Endothelial cell of umbilical vein (primary cell): ENCODE measurements around the gene IL10RA. TPM values are rescaled to one million over a fixed set of nuclear protein-coding genes. Genes with fewer than 3 reads are reported as not detected.

Experiments used
- BruUV-seq: library from RNA; stranded (reverse); fragments of 400-500 nt; replicated peaks from 2 replicates; lab custom pipeline; 2021; lab: Mats Ljungman, UMichigan
- CTCF ChIA-PET: fragments of 300-600, 350-600 bp; sonication (Branson Sonifier 250); formaldehyde crosslinking; loops from one replicate; lab custom pipeline; 2021; ENCODE audit warnings: antibody characterized with exemption, inconsistent platforms; lab: Charles Lee
- POLR2A ChIA-PET: fragments of 300-600, 350-600 bp; sonication (Branson Sonifier 250); formaldehyde crosslinking; loops from one replicate; lab custom pipeline; 2021; ENCODE audit warnings: antibody characterized with exemption, inconsistent platforms; lab: Charles Lee
- DNase-seq: peaks from one replicate; pipeline ENCODE4 v3.0.0-alpha.2; 2011; ENCODE audit warnings: low read depth, low spot score
- FAIRE-seq: peaks from 2 replicates; lab custom pipeline; 2011; peaks lifted over from hg19 to GRCh38; lab: Jason Lieb, UNC
- H2AFZ ChIP-seq: 2 replicates; pipeline ENCODE4 v1.6.0; 2012; ENCODE audit warnings: low read depth, low read length, control low read depth, inconsistent platforms
- H3K27ac ChIP-seq: 2 replicates; pipeline ENCODE4 v1.5.1; 2011; ENCODE audit warnings: low read depth, mild to moderate bottlenecking, control low read depth, low read length, moderate library complexity; ENCODE audit not compliant: insufficient read depth
- H3K27me3 ChIP-seq, 2 experiments: 2 replicates each; pipeline versions ENCODE4 v1.6.0 to v1.6.1; 2011; ENCODE audit warnings: low read length in 2 of 2, mixed read lengths in 1 of 2; ENCODE audit not compliant: control insufficient read depth in 2 of 2, insufficient read depth in 2 of 2
- H3K36me3 ChIP-seq, 2 experiments: 2 replicates in 1 of 2; 3 replicates in 1 of 2; pipeline ENCODE4 v1.5.1; 2011; ENCODE audit warnings: low read length in 2 of 2, mild to moderate bottlenecking in 1 of 2, moderate library complexity in 1 of 2; ENCODE audit not compliant: control insufficient read depth in 2 of 2, insufficient read depth in 2 of 2; ENCODE audit errors: extremely low read depth in 1 of 2
- H3K4me1 ChIP-seq: 3 replicates; pipeline ENCODE4 v1.5.1; 2011; ENCODE audit warnings: mild to moderate bottlenecking, low read length; ENCODE audit not compliant: control insufficient read depth, insufficient read depth; ENCODE audit errors: extremely low read depth
- H3K4me2 ChIP-seq: 2 replicates; pipeline ENCODE4 v1.6.1; 2011; ENCODE audit warnings: low read length, control low read depth, mixed read lengths; ENCODE audit not compliant: insufficient read depth
- H3K4me3 ChIP-seq, 3 experiments: fragments of 200-600 bp in 1 of 3; sonication (generic), shearing (Covaris generic) in 1 of 3; replicated peaks in 1 of 3; 2 replicates each; pipeline ENCODE4 v1.5.1; 2011 to 2016; ENCODE audit warnings: control low read depth in 3 of 3, low read length in 3 of 3, mild to moderate bottlenecking in 2 of 3, inconsistent platforms in 1 of 3, low read depth in 1 of 3, moderate library complexity in 1 of 3; ENCODE audit not compliant: insufficient read depth in 1 of 3
- H3K79me2 ChIP-seq: 2 replicates; pipeline ENCODE4 v1.6.0; 2012; ENCODE audit warnings: low read length, inconsistent platforms; ENCODE audit not compliant: control insufficient read depth, insufficient read depth
- H3K9ac ChIP-seq: replicated peaks from 2 replicates; pipeline ENCODE3; 2011; ENCODE audit warnings: low read length, control low read depth; ENCODE audit not compliant: insufficient read depth; ENCODE audit errors: extremely low read depth
- H3K9me1 ChIP-seq: replicated peaks from 3 replicates; pipeline ENCODE4 v1.6.0; 2011; ENCODE audit warnings: mild to moderate bottlenecking, low read length; ENCODE audit not compliant: control insufficient read depth, insufficient read depth; ENCODE audit errors: extremely low read depth
- H3K9me3 ChIP-seq: replicated peaks from 2 replicates; pipeline ENCODE4 v1.5.1; 2012; ENCODE audit warnings: low read length, inconsistent platforms; ENCODE audit not compliant: control insufficient read depth, insufficient read depth
- H4K20me1 ChIP-seq: replicated peaks from 2 replicates; pipeline ENCODE3; 2011; ENCODE audit warnings: mild to moderate bottlenecking, low read length; ENCODE audit not compliant: control insufficient read depth, insufficient read depth; ENCODE audit errors: extremely low read depth
- CTCF ChIP-seq, 2 donors: IDR thresholded peaks; 1 replicate in 1 of 2; 2 replicates in 1 of 2; pipeline ENCODE4 v1.5.1; 2011; ENCODE audit warnings: low read length in 2 of 2, mild to moderate bottlenecking in 2 of 2, moderate library complexity in 2 of 2, control low read depth in 1 of 2, inconsistent platforms in 1 of 2, low read depth in 1 of 2; ENCODE audit not compliant: insufficient read depth in 1 of 2; ENCODE audit errors: extremely low read depth in 1 of 2
- EZH2 ChIP-seq: IDR thresholded peaks from 2 replicates; pipeline ENCODE4 v1.6.1; 2012; ENCODE audit warnings: borderline replicate concordance, low read depth, mild to moderate bottlenecking, moderate library complexity, low read length, inconsistent platforms; ENCODE audit not compliant: severe bottlenecking
- FOS ChIP-seq: IDR thresholded peaks from 2 replicates; pipeline ENCODE4 v1.6.1; 2011; ENCODE audit warnings: mild to moderate bottlenecking, low read length, moderate library complexity, borderline replicate concordance; ENCODE audit not compliant: insufficient read depth
- GATA2 ChIP-seq: IDR thresholded peaks from 2 replicates; pipeline ENCODE4 v1.7.0; 2011; ENCODE audit warnings: low read depth, mild to moderate bottlenecking, moderate library complexity, mixed read lengths, low read length; ENCODE audit not compliant: insufficient read length, insufficient read depth
- JUN ChIP-seq: IDR thresholded peaks from 2 replicates; pipeline ENCODE4 v1.6.1; 2011; ENCODE audit warnings: borderline replicate concordance, low read depth; ENCODE audit not compliant: insufficient read length, insufficient read depth
- MAX ChIP-seq: IDR thresholded peaks from 2 replicates; pipeline ENCODE4 v1.6.1; 2011; ENCODE audit not compliant: insufficient read depth, insufficient read length
- MYC ChIP-seq: IDR thresholded peaks from one replicate; pipeline ENCODE4 v1.6.1; 2011; ENCODE audit warnings: mild to moderate bottlenecking, low read depth, low read length
- POLR2A ChIP-seq: IDR thresholded peaks from 2 replicates; pipeline ENCODE4 v1.6.1; 2012; ENCODE audit warnings: low read depth, mild to moderate bottlenecking, control low read depth, low read length
- POLR2AphosphoS5 ChIP-seq: IDR thresholded peaks from 2 replicates; pipeline ENCODE4 v1.6.1; 2012; ENCODE audit warnings: low read depth, mild to moderate bottlenecking, control low read depth, low read length, moderate library complexity; ENCODE audit not compliant: insufficient read depth
- dilution Hi-C: fragments of 300-500 bp; cut with MboI; formaldehyde crosslinking; loops from one replicate; pipeline ENCODE4 v1.15.0; 2019; ENCODE audit warnings: low sequenced_read_pairs; ENCODE audit not compliant: extremely low pct_ligation_motif_present
- intact Hi-C: fragments of 100-400 bp; cut with micrococcal nuclease; formaldehyde crosslinking; loops from one replicate; pipeline ENCODE4 v1.10.0; 2022
- polyA plus RNA-seq, 4 experiments: library from polyadenylated mRNA; depleted of rRNA in 3 of 4; stranded (reverse) in 3 of 4; unstranded in 1 of 4; fragments of >200 nt; gene quantifications; 2 replicates each; pipeline versions ENCODE4 v1.2.1 to v1.2.3, GENCODE V29; 2011 to 2012; ENCODE audit warnings: missing spikeins in 1 of 4
- total RNA-seq: library from RNA; stranded (reverse); gene quantifications from 2 replicates; pipeline ENCODE4 v1.2.3, GENCODE V29; 2021

IL10RA gene
- total and polyA plus RNA-seq, 2 donors (not counting 3 experiments of a cell fraction or from before 2014, with no cell fraction given): 0.04 TPM; not detected in 1

- Histone ChIP-seq H3K9me1 (no peaks in the 10 kb centered on the region), H3K27ac (no peak overlapping the region), H3K4me3 (no peak overlapping the region), H3K9ac (no peak overlapping the region), H3K27me3 (peaks cover 15 to 22% of the 10 kb centered on the region in 2 experiments), H3K79me2 (no peaks in the 10 kb centered on the region), H3K9me3 (no peaks in the 10 kb centered on the region), H4K20me1 (no peaks in the 10 kb centered on the region), H3K36me3 (no peaks in the 10 kb centered on the region), H3K4me1 (no peaks in the 10 kb centered on the region), H3K4me2 (no peak overlapping the region), H2AFZ (no peak overlapping the region)
- FAIRE-seq: no peak
- no peak for DNase-seq
- dilution Hi-C loops (no loop called here), intact Hi-C loops (no loop called here)
- ChIA-PET CTCF (interaction anchor here (0.9 to 8.0 kb wide), 5 partner anchors 11 to 238 kb away, joined by 3 to 213 read pairs (median 4); no protein-coding TSS in a partner anchor), POLR2A (no interaction called here)
- TF ChIP-seq MAX: no peak
- TF ChIP-seq POLR2AphosphoS5: no peak
- no peak for TF ChIP-seq GATA2
- TF ChIP-seq POLR2A: no peak
- no peak for TF ChIP-seq MYC
- TF ChIP-seq FOS: no peak
- no peak for TF ChIP-seq JUN
- no peak for TF ChIP-seq EZH2
- no peak for TF ChIP-seq CTCF (IDR thresholded peaks at IDR 0.05; ENCODE audit: extremely low read depth in 1 of 2, insufficient read depth in 1 of 2, low read depth in 1 of 2, low read length in 2 of 2)
- no TSS peak for BruUV-seq
These were observed 61.6 kb downstream of the IL10RA start for GRCh38 chr11:118047749-118048148.
